K562 (cell line): Measurements from ENCODE around the gene DUSP10. TPM values are rescaled to one million over a fixed set of nuclear protein-coding genes. Genes with fewer than 3 reads are reported as not detected.

Source experiments
- FOSL1 ChIP-seq: fragments of 200-800 bp; sonication (Bioruptor generic); conservative IDR thresholded peaks from 2 replicates; pipeline ENCODE4 v1.6.1; 2016; ENCODE audit warnings: missing genetic modification characterization, missing compliant biosample characterization
- GTF2A2 ChIP-seq: IDR thresholded peaks from 2 replicates; pipeline ENCODE4 v1.6.1; 2016; ENCODE audit warnings: mild to moderate bottlenecking, missing genetic modification characterization, missing compliant biosample characterization
- HMGN3 ChIP-seq: IDR thresholded peaks from 2 replicates; pipeline ENCODE4 v1.6.1; 2011; ENCODE audit warnings: borderline replicate concordance, low read depth, mild to moderate bottlenecking, mixed read lengths, low read length; ENCODE audit not compliant: insufficient read length; ENCODE audit errors: extremely low read depth
- MCM2 ChIP-seq: fragments of 450-650 bp; IDR thresholded peaks from 2 replicates; pipeline ENCODE4 v1.6.1; 2017; ENCODE audit warnings: low read depth, mild to moderate bottlenecking
- MCM7 ChIP-seq, 2 experiments: fragments of 450-650 bp; IDR thresholded peaks; 2 replicates each; pipeline ENCODE4 v1.6.1; 2016 to 2018
- NBN ChIP-seq: fragments of 450-650 bp; IDR thresholded peaks from 2 replicates; pipeline ENCODE4 v1.6.1; 2016; ENCODE audit warnings: low read depth, mild to moderate bottlenecking
- NFE2L1 ChIP-seq: fragments of 450-650 bp; IDR thresholded peaks from 2 replicates; pipeline ENCODE4 v1.6.1; 2016; ENCODE audit warnings: missing genetic modification characterization, low read depth, mild to moderate bottlenecking, missing compliant biosample characterization, moderate library complexity, borderline replicate concordance
- NFIC ChIP-seq: fragments of 450-650 bp; IDR thresholded peaks from 2 replicates; pipeline ENCODE4 v1.6.1; 2017; ENCODE audit warnings: mild to moderate bottlenecking, inconsistent platforms
- OTX1 ChIP-seq: fragments of 450-650 bp; formaldehyde crosslinking; IDR thresholded peaks from 2 replicates; pipeline ENCODE4 v1.4.0; 2022; ENCODE audit warnings: mild to moderate bottlenecking
- POLR2H ChIP-seq: IDR thresholded peaks from 2 replicates; pipeline ENCODE4 v1.6.1; 2016; ENCODE audit warnings: missing genetic modification characterization, low read depth, mild to moderate bottlenecking, control low read depth, missing compliant biosample characterization, moderate library complexity
- SMAD4 ChIP-seq: fragments of 250-450 bp; sonication (Bioruptor Pico); conservative IDR thresholded peaks from 2 replicates; pipeline ENCODE4 v1.8.0; 2021; ENCODE audit warnings: inconsistent platforms, mild to moderate bottlenecking, moderate library complexity
- SOX6 ChIP-seq: fragments of 450-650 bp; IDR thresholded peaks from 2 replicates; pipeline ENCODE4 v1.6.1; 2014; ENCODE audit warnings: mild to moderate bottlenecking
- ZKSCAN3 ChIP-seq: fragments of 250-450 bp; sonication (Bioruptor Pico); IDR thresholded peaks from 2 replicates; pipeline ENCODE4 v1.4.0; 2020
- ZNF146 ChIP-seq: IDR thresholded peaks from one replicate; pipeline ENCODE4 v1.6.1; 2018; ENCODE audit warnings: missing compliant biosample characterization; ENCODE audit not compliant: unreplicated experiment
- ZNF3 ChIP-seq: fragments of 250-450 bp; sonication (Bioruptor Pico); IDR thresholded peaks from 2 replicates; pipeline ENCODE4 v1.5.0; 2021; ENCODE audit warnings: mild to moderate bottlenecking, moderate library complexity
- ZNF699 ChIP-seq: fragments of 250-450 bp; sonication (Bioruptor Pico); IDR thresholded peaks from 2 replicates; pipeline ENCODE4 v1.8.0; 2021; ENCODE audit warnings: mild to moderate bottlenecking, moderate library complexity; ENCODE audit not compliant: insufficient replicate concordance
- ZNF717 ChIP-seq: fragments of 250-450 bp; sonication (Bioruptor Pico); IDR thresholded peaks from 2 replicates; pipeline ENCODE4 v1.5.0; 2021
- polyA plus RNA-seq, 8 experiments: library from polyadenylated mRNA; depleted of rRNA in 4 of 8; stranded (reverse) in 5 of 8; unstranded in 3 of 8; fragments of >200 nt; fragmentation: Nextera tagmentation in 2 of 8; fragmentation: Illumina TruSeq in 1 of 8; extraction: Ambion mirVana in 2 of 8; extraction: Trizol in 1 of 8; gene quantifications; 2 replicates each; pipeline versions ENCODE4 v1.2.1 to v1.2.3, GENCODE V29; 2011 to 2014; ENCODE audit warnings: inconsistent platforms in 1 of 8, missing spikeins in 1 of 8
- total RNA-seq, 7 experiments: library from RNA; depleted of rRNA in 6 of 7; stranded (reverse); fragments of >200 nt in 6 of 7; fragmentation: Illumina TruSeq in 2 of 7; extraction: Trizol in 2 of 7; gene quantifications; 2 replicates each; pipeline versions ENCODE4 v1.2.1 to v1.2.3, GENCODE V29; 2011 to 2021; ENCODE audit warnings: low replicate concordance in 1 of 7
- TF ChIP-seq, protein P1 (sequence below), 2 experiments: IDR thresholded peaks; 2 replicates each; pipeline ENCODE4 v1.6.1; 2012; ENCODE audit warnings: improper control_type of control experiment in 2 of 2, low read depth in 2 of 2, low read length in 2 of 2, borderline replicate concordance in 1 of 2
- TF ChIP-seq, protein P2 (sequence below): fragments of 450-650 bp; IDR thresholded peaks from 2 replicates; pipeline ENCODE4 v1.6.1; 2017; ENCODE audit warnings: antibody characterized with exemption, mild to moderate bottlenecking
- TF ChIP-seq, protein P3 (sequence below): fragments of 250-450 bp; sonication (Bioruptor Pico); IDR thresholded peaks from 2 replicates; pipeline ENCODE4 v1.8.0; 2021; ENCODE audit warnings: borderline replicate concordance, mild to moderate bottlenecking, moderate library complexity; ENCODE audit not compliant: poor library complexity, severe bottlenecking

DUSP10 gene
- total and polyA plus RNA-seq, 9 of the 15 experiments (the other 6 are each of a cell fraction or from before 2014, with no cell fraction given): 1.7 to 8.3 (median 6.1) TPM

DNA sequence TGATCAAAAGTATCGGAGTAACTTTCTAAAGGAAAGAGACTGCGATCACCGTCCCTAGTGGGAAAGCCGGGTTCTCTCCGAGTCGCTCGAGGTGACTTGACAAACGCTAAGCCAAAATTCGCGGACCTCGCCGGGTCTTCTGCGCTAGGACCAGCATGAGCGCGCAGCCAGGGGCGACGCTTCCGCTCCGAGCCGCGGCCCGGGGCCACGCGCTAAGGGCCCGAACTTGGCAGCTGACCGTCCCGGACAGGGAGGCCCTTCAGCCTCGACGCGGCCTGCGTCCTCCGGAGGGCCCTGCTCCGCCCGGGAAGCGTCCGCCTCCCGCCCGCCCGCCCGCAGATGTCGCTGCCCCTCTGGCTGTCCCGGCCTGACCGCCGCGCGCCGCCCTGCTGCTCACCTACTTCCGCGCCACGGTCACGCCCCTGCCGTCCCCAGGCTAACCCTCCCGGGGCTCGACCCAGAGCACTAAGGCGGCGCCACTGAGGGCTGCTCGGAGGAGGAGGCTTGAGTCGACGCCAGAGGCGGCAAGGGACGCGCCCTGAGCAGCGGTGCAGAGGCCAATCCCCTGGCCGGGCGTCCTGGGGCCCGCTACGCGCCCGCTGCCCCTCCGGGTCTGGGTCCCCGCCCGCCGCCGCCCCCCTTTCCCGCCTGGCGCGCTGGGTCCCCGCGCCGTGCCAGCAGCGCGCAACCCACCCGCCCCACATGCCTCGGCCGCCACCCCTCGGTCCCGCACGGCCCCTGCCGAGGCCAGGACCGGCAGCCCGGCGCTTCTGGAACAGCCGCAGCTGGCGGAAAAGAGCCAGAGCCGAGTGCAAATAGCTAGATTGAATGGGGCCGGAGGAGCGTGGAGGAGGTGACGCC lies 896 bp upstream of the DUSP10 start (continued):
- TF ChIP-seq HMGN3 (no peak), FOSL1 (tag) (0 out of 2 replicates have a peak, but pooled peaks have one; percentile 21), OTX1 (0 out of 2 replicates have a peak, but pooled peaks have one; percentile 63), SOX6 (no peak), ZNF717 (CRISPR knock-in tag) (no peak), NFIC (peak; percentile 34), GTF2A2 (tag) (no peak), ZNF699 (no peak), ZNF3 (CRISPR knock-in tag) (no peak), ZNF146 (no peak), SMAD4 (CRISPR knock-in tag) (peak; percentile 21; the same call in 1 of the 2 replicates), POLR2H (tag) (peak; percentile 48), MCM2 (no peak), NFE2L1 (tag) (no peak), NBN (0 out of 2 replicates have a peak, but pooled peaks have one; percentile 19), MCM7 (IDR thresholded peaks at IDR 0.05) (no peak), ZKSCAN3 (CRISPR knock-in tag) (peak; percentile 87; the same call in 1 of the 2 replicates)
- TF ChIP-seq, protein P1, sequence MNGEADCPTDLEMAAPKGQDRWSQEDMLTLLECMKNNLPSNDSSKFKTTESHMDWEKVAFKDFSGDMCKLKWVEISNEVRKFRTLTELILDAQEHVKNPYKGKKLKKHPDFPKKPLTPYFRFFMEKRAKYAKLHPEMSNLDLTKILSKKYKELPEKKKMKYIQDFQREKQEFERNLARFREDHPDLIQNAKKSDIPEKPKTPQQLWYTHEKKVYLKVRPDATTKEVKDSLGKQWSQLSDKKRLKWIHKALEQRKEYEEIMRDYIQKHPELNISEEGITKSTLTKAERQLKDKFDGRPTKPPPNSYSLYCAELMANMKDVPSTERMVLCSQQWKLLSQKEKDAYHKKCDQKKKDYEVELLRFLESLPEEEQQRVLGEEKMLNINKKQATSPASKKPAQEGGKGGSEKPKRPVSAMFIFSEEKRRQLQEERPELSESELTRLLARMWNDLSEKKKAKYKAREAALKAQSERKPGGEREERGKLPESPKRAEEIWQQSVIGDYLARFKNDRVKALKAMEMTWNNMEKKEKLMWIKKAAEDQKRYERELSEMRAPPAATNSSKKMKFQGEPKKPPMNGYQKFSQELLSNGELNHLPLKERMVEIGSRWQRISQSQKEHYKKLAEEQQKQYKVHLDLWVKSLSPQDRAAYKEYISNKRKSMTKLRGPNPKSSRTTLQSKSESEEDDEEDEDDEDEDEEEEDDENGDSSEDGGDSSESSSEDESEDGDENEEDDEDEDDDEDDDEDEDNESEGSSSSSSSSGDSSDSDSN (IDR thresholded peaks at IDR 0.05; ENCODE audit: borderline replicate concordance in 1 of 2, low read depth in 2 of 2, low read length in 2 of 2): peak; percentile 47 to 69; a peak in 1 of 4 replicates
- TF ChIP-seq, protein P2, sequence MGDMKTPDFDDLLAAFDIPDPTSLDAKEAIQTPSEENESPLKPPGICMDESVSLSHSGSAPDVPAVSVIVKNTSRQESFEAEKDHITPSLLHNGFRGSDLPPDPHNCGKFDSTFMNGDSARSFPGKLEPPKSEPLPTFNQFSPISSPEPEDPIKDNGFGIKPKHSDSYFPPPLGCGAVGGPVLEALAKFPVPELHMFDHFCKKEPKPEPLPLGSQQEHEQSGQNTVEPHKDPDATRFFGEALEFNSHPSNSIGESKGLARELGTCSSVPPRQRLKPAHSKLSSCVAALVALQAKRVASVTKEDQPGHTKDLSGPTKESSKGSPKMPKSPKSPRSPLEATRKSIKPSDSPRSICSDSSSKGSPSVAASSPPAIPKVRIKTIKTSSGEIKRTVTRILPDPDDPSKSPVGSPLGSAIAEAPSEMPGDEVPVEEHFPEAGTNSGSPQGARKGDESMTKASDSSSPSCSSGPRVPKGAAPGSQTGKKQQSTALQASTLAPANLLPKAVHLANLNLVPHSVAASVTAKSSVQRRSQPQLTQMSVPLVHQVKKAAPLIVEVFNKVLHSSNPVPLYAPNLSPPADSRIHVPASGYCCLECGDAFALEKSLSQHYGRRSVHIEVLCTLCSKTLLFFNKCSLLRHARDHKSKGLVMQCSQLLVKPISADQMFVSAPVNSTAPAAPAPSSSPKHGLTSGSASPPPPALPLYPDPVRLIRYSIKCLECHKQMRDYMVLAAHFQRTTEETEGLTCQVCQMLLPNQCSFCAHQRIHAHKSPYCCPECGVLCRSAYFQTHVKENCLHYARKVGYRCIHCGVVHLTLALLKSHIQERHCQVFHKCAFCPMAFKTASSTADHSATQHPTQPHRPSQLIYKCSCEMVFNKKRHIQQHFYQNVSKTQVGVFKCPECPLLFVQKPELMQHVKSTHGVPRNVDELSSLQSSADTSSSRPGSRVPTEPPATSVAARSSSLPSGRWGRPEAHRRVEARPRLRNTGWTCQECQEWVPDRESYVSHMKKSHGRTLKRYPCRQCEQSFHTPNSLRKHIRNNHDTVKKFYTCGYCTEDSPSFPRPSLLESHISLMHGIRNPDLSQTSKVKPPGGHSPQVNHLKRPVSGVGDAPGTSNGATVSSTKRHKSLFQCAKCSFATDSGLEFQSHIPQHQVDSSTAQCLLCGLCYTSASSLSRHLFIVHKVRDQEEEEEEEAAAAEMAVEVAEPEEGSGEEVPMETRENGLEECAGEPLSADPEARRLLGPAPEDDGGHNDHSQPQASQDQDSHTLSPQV: 0 out of 2 replicates have a peak, but pooled peaks have one; percentile 30
- TF ChIP-seq, protein P3, sequence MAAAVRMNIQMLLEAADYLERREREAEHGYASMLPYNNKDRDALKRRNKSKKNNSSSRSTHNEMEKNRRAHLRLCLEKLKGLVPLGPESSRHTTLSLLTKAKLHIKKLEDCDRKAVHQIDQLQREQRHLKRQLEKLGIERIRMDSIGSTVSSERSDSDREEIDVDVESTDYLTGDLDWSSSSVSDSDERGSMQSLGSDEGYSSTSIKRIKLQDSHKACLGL (CRISPR knock-in tag): no peak
